GM12872 (cell line): Measurements from ENCODE around the gene TEX35.

ENCODE experiments used
- CTCF ChIP-seq: IDR thresholded peaks from 3 replicates; pipeline ENCODE4 v1.5.1; 2011; ENCODE audit warnings: low read depth, mild to moderate bottlenecking, low read length, moderate library complexity; ENCODE audit not compliant: insufficient read depth

Gene TEX35

GRCh38 chr1:178512566-178513277 is at the start of gene TEX35:
Gene TEX35 (plus strand): TSS chr1:178513109. CDS start chr1:178513189, 80 bp downstream.
- TF ChIP-seq CTCF: no peak

GRCh38 chr1:178464141-178464540 is 48.8 kb upstream of the TEX35 start:
- TF ChIP-seq CTCF: no peak

GRCh38 chr1:178464566-178464965 is 48.3 kb upstream of the TEX35 start:
- TF ChIP-seq CTCF: no peak

- TF ChIP-seq CTCF: no peak
Observed at GRCh38 chr1:178465011-178465410, 47.9 kb upstream of the TEX35 start.

- TF ChIP-seq CTCF: no peak
Observed at GRCh38 chr1:178467837-178468236, 45.1 kb upstream of the TEX35 start.

GRCh38 chr1:178470411-178470960 is 42.4 kb upstream of the TEX35 start:
- no peak for TF ChIP-seq CTCF

- TF ChIP-seq CTCF: no peak
Observed at GRCh38 chr1:178472531-178472930, 40.4 kb upstream of the TEX35 start.
